ENCODE results near the gene TNNI3K. TPM values are rescaled to one million over a fixed set of nuclear protein-coding genes. Genes with fewer than 3 reads are reported as not detected.

The TNNI3K gene
- total RNA-seq, 1 donor from 2014 or later, result 3.1 TPM

DNA sequence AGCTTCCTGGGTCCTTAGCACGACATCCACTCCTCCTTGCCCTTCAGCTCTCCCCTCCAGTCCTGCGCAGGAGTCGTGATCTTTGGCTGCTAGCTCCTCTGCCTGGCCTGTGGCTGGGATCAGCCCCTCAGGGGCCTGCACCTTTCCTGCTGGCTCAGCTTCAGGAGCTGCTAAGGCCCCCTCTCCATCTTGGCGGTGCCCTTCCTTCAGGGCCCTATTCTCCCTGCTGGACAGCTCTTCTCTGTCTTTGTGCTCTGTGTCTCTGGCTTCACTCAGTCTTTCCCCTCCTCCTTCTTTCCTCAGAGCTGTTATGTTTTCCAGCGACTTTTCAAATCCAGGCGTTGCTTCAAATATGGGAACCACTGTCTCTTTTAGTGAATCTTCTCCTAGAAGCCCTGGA, 336.7 kb downstream of the TNNI3K start:
- DNase-seq, result no peak

DNA sequence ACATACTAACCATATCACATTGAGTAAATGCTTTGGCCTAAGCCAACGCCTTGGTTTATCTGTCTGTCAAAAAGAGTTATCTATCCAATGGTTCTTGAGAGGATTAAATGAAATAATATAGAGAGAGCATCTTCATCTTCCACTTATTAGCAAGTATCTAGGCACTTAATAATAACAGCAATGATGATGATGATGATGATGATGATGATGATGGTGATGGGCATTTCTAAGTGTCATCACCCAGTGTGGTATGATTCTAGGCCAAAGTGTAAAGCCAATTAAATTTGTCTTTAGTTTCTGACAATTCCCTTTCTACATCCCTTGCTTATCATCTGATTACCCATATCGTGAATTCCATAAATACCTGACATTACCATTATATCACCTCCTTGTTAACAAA, 342.9 kb downstream of the TNNI3K start:
- no peak for DNase-seq

DNA sequence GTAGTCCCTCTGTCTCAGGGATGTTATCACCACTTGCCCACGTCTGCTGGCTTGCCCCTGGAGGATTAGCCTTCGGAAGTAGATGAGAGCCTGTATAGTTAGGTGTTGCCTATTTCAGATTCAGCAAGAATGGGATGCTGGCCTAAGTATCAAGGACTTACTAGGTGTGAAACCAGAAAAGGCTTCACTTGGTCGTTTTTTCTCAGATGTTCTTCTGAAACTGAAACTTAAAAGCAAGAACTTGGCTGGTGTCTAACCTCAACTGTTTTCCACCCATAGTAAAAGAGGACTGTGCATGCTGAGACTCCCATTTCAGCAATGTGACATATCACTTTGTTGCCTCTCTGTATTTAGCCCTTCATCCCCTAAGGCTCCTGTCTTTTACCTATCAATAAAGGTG, 344.2 kb downstream of the TNNI3K start:
- DNase-seq, result no peak

DNA sequence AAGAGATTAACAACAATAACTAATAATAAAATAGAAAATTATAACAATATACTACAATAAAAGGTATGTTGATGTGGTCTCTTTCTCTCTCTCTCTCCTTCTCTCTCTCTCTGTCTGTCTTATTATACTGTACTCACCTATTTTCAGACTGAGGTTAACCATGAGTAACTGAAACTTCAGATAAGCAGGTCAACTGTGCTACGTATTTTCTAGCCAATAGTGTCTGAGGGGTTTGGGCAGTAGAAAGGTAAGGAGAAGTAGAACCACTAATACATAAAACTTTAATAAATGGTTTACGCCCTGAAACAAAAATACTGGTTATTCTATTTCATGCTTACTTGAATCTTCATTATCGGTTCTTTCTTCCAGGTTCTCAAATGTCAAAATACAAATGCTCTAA, 348.2 kb downstream of the TNNI3K start:
- DNase-seq, result no peak

DNA sequence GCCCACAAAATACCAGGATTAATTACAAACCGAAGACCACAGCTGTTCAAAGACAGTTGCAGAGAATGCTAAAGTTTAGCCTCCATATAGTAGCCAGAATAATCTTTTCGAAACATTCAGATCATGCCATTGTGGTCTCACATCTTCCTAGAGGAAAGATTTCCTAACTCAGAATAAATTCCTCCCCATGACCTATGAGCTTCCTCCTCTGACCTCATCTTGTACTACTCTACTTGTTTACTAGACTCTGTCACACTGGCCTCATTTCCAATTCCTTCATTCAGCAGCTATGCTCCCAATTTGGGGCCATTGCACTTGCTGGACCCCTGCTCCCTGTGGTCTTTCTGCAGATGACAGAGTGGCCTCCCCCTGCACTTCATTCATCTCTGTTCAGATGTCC, 349.0 kb downstream of the TNNI3K start:
- DNase-seq, result no peak

DNA sequence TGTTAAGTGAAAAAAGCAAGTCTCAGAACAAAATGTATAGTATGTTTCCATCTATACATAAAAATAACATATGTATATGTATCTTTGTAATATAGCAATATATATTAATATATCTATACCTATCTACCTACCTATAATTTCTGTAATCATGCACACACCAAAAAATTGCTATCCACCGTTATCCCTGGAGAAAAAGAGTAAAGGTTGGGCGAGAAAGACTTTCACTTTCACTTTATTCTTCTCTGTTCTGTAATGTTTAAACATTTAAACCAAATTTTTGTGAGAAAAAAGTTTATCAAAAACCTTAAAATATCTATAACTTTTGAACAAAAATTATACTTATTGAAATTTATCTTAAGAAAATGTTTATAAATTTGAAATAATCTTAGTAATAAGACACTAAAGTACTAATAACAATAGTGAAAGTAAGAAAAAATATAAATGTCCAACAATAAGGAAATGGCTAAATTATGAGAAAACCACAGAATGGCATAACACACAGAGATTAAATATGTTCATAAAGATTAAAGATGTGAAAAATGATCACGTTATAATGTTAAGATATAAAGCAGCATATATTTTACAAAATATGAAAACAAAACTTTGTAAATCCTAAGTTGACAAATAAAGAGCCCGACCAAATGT, 351.2 kb downstream of the TNNI3K start:
- no peak for DNase-seq

DNA sequence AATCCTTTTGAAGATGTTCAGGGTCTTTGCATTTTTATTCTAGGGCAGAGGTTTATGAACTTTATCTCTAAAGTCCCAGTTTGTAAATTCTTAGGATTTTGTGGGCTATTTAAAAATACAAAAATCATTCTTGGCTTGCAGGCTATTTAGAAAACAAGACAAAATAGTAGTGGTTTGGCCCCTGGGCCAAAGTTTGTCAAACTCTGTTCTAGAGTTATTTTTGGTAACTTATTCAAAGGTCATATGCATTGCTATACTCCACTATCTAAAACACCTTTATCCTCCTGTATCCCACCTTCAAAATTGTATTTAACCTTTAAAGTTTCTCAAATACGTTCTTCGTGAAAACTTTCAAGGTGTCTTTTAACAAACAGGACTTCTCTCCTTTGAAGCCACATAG, 352.7 kb downstream of the TNNI3K start:
- DNase-seq, result no peak

DNA sequence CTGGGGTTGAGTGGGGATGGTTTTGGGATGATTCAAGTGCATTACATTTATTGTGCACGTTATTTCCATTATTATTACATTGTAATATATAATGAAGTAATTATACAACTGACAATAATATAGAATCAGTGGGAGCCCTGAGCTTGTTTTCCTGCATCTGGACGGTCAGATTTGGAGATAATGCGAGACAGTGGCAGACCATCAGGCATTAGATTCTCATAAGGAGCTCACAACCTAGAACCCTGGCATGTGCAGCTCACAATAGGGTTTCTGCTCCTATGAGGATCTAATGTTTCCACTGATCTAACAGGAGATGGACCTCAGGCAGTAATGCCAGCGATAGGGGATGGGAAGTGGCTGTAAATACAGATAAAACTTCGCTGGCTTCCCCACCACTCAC, 355.1 kb downstream of the TNNI3K start:
- no peak for DNase-seq

DNA sequence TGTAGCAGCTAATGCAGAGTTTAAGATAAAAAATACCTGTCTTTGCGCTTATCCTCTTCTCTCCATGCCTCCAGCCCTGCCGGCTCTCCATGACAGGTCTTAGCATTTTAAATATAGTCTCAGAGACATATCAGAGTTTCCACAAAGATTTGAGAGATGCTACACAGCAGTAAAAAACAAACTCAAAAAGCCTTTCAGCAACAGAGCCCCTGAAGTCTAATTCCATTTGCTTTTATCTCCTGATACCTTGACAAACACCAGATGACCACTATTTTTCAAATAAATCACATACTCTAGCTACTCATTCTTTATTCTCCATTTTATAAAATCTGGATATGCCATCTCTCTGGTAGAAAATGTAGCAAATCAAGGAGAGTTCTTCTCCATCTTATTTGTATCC, 356.8 kb downstream of the TNNI3K start:
- DNase-seq, result no peak

DNA sequence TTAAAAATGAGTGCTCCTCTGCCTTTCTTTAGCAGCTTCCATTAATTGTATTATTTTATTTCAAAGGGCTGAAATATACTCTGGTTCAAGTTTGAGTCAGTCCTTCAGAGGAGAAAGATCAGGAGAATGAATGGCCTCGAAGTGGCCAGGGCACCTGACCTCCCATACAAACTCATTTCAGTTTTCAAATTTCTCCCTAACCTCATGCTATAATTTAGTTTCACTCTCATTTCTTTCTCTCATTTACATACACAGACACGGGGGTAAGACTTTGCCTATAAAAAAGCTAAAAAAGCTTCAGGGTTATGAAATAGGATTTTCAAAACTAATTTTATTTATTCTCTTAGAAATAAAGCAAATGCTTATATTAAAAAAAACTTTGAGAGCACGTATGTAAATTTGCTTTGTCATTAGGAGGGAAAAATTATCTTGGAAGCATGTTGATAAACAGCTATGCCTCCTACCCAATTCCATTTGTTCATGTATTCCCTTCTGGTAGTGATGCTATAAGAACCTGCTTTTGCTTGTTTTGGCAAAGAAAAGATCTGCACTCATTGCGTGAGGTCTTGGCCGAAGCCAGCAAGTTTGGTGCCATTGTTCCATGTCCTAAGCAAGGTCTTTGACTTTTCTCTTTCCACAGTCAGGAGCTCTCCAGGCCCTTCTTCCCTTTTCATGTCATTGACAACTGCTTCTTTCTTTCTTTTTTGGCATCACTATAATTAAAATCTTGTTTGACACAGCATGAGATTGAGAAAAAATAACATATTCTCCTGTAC, 357.6 kb downstream of the TNNI3K start:
- no peak for DNase-seq

Other genes with a start within 250 kb of the TNNI3K start
- 0.99 TPM for gene LRRIQ3, start 37.2 kb upstream of the TNNI3K start, total RNA-seq
- 21.6 TPM for gene FPGT, start 37.1 kb upstream of the TNNI3K start, total RNA-seq